Left lung (tissue), 10 donors: ENCODE measurements around the gene XIRP2. TPM values are rescaled to one million over a fixed set of nuclear protein-coding genes. Genes with fewer than 3 reads are reported as not detected.
A peak's percentile ranks its signal among the peaks of the same experiment; 100 is the strongest.

Experiments used
- ATAC-seq: fragments of 200-7000 bp; cut with Tn5 transposase; one replicate; pipeline ENCODE4 v1.9.1; 2020; ENCODE audit warnings: moderate library complexity
- DNase-seq, 4 donors: peaks; one replicate each; pipeline ENCODE4 v3.0.0-alpha.2; 2013 to 2020
- H3K27ac ChIP-seq, 2 donors: fragments of 200-600 bp; sonication (generic) in 1 of 2; one replicate each; pipeline versions ENCODE4 v1.5.0 to v1.8.0; 2020 to 2021
- H3K27me3 ChIP-seq, 2 donors: fragments of 200-600 bp; sonication (generic) in 1 of 2; one replicate each; pipeline versions ENCODE4 v1.5.0 to v1.8.0; 2020 to 2021
- H3K36me3 ChIP-seq, 2 donors: fragments of 200-600 bp; sonication (generic) in 1 of 2; one replicate each; pipeline versions ENCODE4 v1.5.0 to v1.8.0; 2020 to 2021
- H3K4me1 ChIP-seq, 2 donors: fragments of 200-600 bp; one replicate each; pipeline ENCODE4 v1.8.0; 2021
- H3K4me3 ChIP-seq, 2 donors: fragments of 200-600 bp; sonication (generic) in 1 of 2; one replicate each; pipeline versions ENCODE4 v1.5.0 to v1.8.0; 2020 to 2021; ENCODE audit warnings: mild to moderate bottlenecking in 1 of 2
- H3K9me3 ChIP-seq, 2 donors: fragments of 200-600 bp; sonication (generic) in 1 of 2; one replicate each; pipeline versions ENCODE4 v1.5.0 to v1.8.0; 2020 to 2021
- intact Hi-C, 2 donors: fragments of 100-400 bp; cut with DNase I; formaldehyde crosslinking; loops; one replicate each; pipeline versions ENCODE4 v1.11.2 to v1.14.2; 2022
- polyA plus RNA-seq, 6 donors: library from polyadenylated mRNA; unstranded; fragments of 120-200 nt; gene quantifications; one replicate each; pipeline ENCODE4 v1.2.1, GENCODE V29; 2013; ENCODE audit not compliant: insufficient read length in 6 of 6
- total RNA-seq, 2 donors: library from RNA; stranded (reverse); fragmentation: NEBNext Ultra II Directional; extraction: Animal tissue kit (Norgen Biotek cat#: 25700); gene quantifications; one replicate each; pipeline ENCODE4 v1.2.1, GENCODE V29; 2021
- TF ChIP-seq, protein P1 (sequence below), 2 donors: fragments of 200-600 bp; sonication (generic) in 1 of 2; IDR thresholded peaks; one replicate each; pipeline versions ENCODE4 v1.5.0 to v1.8.0; 2021; ENCODE audit warnings: antibody characterized with exemption in 2 of 2
- donor health status: DM: no; HTN: yes; CAD: no.
- donor health status: DM: no; HTN: no; CAD: no.

The XIRP2 gene
- total and polyA plus RNA-seq, 8 donors: 0.08 to 0.37 (median 0.27) TPM

DNA sequence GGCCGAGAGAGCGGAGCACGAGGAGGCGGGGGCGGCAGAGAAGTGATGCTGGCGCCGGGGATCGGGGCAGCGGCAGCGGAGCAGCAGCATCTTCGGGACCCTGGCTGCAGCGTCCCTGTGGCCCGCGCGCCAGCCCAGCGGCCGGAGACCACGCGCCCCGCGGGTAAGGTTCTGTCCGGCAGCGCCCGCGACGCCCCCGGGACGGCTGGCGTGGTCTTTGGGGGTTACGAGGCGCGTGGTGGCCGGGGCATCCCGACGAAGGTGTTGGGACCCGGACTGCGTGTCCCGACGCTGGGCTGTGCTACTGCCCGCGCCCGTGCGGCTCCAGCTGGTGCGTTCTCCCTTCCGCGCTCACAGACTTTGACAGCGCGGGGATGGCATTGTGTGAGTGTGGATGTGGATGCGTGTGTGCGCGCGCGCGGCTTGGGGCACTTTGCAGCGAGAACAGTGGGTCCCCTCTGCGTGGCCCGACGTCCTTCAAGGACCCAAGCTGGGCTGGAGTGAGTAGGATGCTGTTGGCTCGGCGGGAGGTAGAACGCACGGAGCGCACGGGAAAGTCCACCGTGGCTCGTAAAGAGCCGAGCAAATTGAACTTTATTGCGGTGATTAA is 405.0 kb downstream of the XIRP2 start:
- peak in 2 of 4 donors; percentile 25 to 81 for DNase-seq
- TF ChIP-seq, protein P1, sequence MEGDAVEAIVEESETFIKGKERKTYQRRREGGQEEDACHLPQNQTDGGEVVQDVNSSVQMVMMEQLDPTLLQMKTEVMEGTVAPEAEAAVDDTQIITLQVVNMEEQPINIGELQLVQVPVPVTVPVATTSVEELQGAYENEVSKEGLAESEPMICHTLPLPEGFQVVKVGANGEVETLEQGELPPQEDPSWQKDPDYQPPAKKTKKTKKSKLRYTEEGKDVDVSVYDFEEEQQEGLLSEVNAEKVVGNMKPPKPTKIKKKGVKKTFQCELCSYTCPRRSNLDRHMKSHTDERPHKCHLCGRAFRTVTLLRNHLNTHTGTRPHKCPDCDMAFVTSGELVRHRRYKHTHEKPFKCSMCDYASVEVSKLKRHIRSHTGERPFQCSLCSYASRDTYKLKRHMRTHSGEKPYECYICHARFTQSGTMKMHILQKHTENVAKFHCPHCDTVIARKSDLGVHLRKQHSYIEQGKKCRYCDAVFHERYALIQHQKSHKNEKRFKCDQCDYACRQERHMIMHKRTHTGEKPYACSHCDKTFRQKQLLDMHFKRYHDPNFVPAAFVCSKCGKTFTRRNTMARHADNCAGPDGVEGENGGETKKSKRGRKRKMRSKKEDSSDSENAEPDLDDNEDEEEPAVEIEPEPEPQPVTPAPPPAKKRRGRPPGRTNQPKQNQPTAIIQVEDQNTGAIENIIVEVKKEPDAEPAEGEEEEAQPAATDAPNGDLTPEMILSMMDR (IDR thresholded peaks at IDR 0.05): no peak
- peak; percentile 12 for ATAC-seq
- Histone ChIP-seq H3K27me3 (peaks cover 39 to 85% of the 10 kb centered on the region in 2 donors), H3K27ac (no peak overlapping the region), H3K4me3 (peak overlapping the region; percentile 54 to 61), H3K4me1 (peaks cover 11 to 19% of the 10 kb centered on the region in 2 donors), H3K36me3 (no peaks in the 10 kb centered on the region), H3K9me3 (no peaks in the 10 kb centered on the region)
- intact Hi-C loops: no loop called here

GRCh38 chr2:167293943-167294775 is 405.9 kb downstream of the XIRP2 start:
- TF ChIP-seq, protein P1 (IDR thresholded peaks at IDR 0.05): no peak
- DNase-seq (peak in 2 of 4 donors; percentile 30 to 72), ATAC-seq (no peak)
- Histone ChIP-seq H3K9me3 (no peaks in the 10 kb centered on the region), H3K4me1 (peaks cover 11 to 19% of the 10 kb centered on the region in 2 donors), H3K4me3 (peak overlapping the region; percentile 2 to 54), H3K36me3 (no peaks in the 10 kb centered on the region), H3K27ac (no peak overlapping the region), H3K27me3 (peaks cover 39 to 94% of the 10 kb centered on the region in 2 donors)
- intact Hi-C loops: no loop called here

- H3K9me3 ChIP-seq: no peaks in the 10 kb centered on the region
- intact Hi-C loops: no loop called here
Observed at GRCh38 chr2:167294776-167295140, 406.5 kb downstream of the XIRP2 start.

GRCh38 chr2:167297292-167297691 is 409.0 kb downstream of the XIRP2 start:
- intact Hi-C loops: no loop called here
- Histone ChIP-seq H3K4me3 (no peak overlapping the region), H3K27me3 (peaks cover 30 to 71% of the 10 kb centered on the region in 2 donors), H3K36me3 (no peaks in the 10 kb centered on the region), H3K27ac (no peak overlapping the region), H3K4me1 (peaks cover 11 to 19% of the 10 kb centered on the region in 2 donors), H3K9me3 (no peaks in the 10 kb centered on the region)
- TF ChIP-seq, protein P1 (IDR thresholded peaks at IDR 0.05): no peak
- no peak for DNase-seq
- no peak for ATAC-seq

More at GRCh38 chr2:167294776-167295140, 406.5 kb downstream of the XIRP2 start:
- TF ChIP-seq, protein P1 (IDR thresholded peaks at IDR 0.05): no peak
- peaks cover 39 to 96% of the 10 kb centered on the region in 2 donors for H3K27me3 ChIP-seq
- H3K27ac ChIP-seq: no peak overlapping the region
- no peak for ATAC-seq
- H3K4me1 ChIP-seq: peaks cover 11 to 19% of the 10 kb centered on the region in 2 donors
- no peaks in the 10 kb centered on the region for H3K36me3 ChIP-seq
- H3K4me3 ChIP-seq: peak overlapping the region in 1 of 2 donors; percentile 54
- DNase-seq: no peak

GRCh38 chr2:167298017-167298416 is 409.7 kb downstream of the XIRP2 start:
- H3K27ac ChIP-seq: no peak overlapping the region
- TF ChIP-seq, protein P1 (IDR thresholded peaks at IDR 0.05): no peak
- no peak for ATAC-seq
- intact Hi-C loops: no loop called here
- H3K4me1 ChIP-seq: peaks cover 11 to 19% of the 10 kb centered on the region in 2 donors
- no peaks in the 10 kb centered on the region for H3K36me3 ChIP-seq
- H3K4me3 ChIP-seq: no peak overlapping the region
- H3K27me3 ChIP-seq: peaks cover 30 to 64% of the 10 kb centered on the region in 2 donors
- no peak for DNase-seq
- no peaks in the 10 kb centered on the region for H3K9me3 ChIP-seq
